ENCODE data around the gene GALNT2.

The GALNT2 gene

GRCh38 chr1:230050973-230051735 is 15.9 kb upstream of the GALNT2 start:
- no peak for DNase-seq (ENCODE audit: low spot score)

- no peak for DNase-seq (ENCODE audit: low spot score)
These were observed 15.0 kb upstream of the GALNT2 start for GRCh38 chr1:230052018-230052417.

GRCh38 chr1:230052665-230053064 is 14.4 kb upstream of the GALNT2 start:
- DNase-seq (ENCODE audit: low spot score) = no peak

DNA sequence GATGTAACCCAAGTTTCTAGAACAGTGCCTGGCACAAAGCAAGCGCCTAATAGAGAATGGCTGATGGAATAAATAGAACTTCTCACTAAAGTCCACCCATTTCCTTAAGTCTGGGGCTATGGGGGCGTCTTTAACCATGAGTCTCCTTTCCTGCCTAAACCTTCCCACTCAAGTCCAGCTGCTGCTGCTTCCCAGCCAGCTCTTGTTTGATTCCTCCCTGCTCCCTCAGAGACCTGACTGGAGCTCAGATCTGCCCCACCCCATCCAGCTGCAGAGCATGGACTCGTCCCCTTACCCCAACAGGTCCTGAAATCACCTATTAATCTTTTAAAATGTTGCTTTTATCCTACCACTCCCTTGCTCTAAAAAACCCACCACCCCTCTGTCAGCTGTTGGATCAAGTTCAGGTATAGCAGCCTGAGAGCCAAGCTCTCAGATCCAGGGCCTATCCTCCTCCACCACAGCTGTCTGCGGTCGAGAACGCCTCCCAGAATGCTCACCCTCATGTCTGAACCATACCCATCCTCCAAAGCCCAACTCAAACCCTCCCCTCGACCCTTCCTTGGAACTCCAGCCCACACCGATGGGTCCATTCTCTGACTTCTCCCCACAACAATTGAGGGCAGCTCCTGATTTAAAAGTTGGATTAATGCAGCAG is 12.8 kb upstream of the GALNT2 start:
- no peak for DNase-seq (ENCODE audit: low spot score)

GRCh38 chr1:230056098-230056497 is 10.9 kb upstream of the GALNT2 start:
- DNase-seq (ENCODE audit: low spot score) = no peak

DNA sequence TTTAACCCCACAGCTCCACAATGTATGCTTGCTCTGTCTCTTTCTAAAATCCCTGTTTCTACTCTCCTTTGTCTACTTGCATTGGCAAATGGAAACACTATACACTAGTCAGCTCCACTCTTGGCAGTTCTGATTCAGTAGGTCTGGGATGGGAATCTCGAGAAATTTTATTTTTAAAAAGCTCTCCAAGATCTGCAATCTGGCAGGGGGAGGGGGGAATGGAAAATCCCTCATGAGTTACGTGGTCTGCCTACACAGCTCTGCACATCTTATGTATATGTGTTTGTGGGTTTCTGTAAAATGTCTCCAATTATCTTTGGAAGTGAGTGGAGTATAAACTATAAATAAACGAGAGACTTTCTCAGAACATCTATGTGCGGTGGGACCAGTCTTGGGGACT is 9.9 kb upstream of the GALNT2 start:
- DNase-seq (ENCODE audit: low spot score) = no peak

DNA sequence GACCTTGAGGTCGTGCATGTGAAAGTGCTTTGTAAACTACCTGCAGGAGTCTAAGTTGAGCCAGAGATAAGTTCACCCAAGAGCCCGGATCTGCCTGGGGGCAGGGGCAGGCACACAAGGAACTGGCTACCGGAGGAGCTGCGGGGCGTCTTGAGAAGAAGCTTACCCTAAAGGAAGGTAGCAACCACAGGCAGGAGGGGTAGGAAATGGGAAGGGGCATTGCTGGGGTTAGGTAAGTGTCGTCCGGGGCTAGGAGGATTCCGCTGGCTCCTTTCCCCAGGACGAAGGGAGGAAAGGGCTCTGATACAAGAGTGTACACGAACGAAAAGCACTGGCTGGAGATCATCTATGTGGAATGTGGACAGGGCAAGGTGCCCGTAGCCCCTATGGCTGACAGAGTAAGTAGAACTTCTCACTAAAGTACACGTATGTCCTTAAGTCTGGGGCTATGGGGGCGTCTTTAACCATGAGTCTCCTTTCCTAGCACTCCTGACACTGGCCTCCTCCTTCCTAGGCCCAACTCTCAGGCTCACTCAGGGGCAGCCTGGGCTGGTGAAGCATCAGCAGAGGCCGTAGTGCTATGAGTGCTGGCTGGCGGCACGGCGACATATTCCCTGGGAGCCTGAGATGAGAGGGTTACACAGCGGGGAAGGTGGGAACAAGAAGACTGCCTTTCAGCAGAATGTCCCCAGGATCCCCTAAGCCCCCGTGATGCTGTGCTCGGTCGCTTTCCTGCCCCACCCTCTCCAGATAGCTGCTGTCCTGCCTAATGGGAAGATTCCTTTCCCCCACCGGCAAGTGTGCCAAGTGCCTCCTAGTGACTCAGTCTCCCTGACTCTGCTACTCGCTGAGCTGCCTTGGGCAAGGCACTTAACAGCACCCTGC is 9.1 kb upstream of the GALNT2 start:
- no peak for DNase-seq (ENCODE audit: low spot score)

GRCh38 chr1:230058626-230059025 is 8.4 kb upstream of the GALNT2 start:
- DNase-seq (ENCODE audit: low spot score) = no peak

DNA sequence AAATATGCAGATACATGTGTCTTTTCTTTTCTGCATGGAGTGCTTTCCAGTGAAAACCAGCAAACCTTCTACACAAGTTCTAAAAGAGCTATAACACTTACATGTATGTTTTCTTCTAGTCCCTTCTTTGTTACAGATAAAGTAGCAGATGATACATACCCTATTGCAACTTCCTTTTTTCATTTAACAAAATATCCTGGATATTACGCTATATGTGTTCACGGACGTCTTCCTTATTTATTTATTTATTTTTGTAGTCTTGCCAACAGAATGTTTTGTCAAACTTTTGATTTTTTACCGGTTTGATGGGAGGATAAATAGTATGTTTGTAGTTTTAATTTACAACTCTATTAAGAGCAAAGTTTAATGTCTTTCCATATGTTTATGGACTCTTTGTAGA is 5.2 kb upstream of the GALNT2 start:
- DNase-seq (ENCODE audit: low spot score) = no peak

GRCh38 chr1:230062521-230062920 is 4.5 kb upstream of the GALNT2 start:
- no peak for DNase-seq (ENCODE audit: low spot score)

DNA sequence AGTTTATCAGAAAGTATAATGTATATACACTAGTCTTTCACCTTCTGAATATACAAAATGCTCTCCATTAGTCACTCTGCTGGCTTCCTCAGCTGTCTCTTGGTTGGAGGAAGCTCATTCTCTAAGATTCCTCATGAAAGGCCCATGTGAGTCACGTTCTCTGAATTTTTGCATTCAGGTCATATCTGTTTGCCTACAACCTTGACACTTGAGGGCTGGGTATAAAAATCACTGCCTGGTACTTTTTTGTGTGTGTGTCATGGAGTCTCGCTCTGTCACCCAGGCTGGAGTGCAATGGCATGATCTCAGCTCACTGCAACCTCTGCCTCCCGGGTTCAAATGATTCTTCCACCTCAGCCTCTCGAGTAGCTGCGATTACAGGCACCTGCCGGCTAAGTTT is 2.8 kb upstream of the GALNT2 start:
- no peak for DNase-seq (ENCODE audit: low spot score)

DNA sequence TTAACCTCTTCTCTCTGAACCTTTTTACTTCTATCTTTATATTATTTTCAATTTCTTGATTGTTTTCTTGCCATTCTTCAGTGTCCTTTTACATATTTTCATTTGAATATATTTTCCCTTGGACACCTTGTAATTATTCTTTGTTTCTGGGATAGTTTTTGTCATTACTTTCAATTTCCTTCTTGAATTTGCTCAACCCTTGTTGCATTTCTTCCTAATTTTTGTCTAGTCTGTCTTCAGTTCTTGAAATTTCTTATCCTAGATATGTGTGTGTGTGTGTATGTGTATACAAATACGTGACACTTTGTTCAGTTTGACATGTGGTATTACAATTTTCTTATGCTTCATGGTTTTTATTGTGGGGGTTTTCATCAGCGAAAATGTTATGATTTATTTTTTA is 1.9 kb upstream of the GALNT2 start:
- no peak for DNase-seq (ENCODE audit: low spot score)

DNA sequence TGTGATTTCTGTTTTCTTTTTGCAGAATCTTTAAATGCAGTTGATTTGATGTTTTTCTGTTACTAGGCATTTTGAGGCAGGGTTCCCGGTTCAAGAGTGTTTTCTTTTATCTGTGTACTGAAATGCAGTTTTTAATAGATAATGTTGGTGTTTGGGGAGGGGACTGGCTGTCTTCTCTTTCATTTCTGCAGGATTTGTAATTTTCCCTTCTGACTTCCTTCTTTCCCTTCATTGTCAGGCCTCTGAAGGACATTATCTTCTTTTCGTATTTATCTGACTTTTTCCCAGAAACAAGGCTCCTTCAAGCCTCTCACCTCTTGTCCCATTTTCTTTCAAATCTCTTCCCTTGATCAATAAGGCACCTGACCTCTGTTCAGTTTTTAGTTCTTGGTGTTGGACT is 1.5 kb upstream of the GALNT2 start:
- no peak for DNase-seq (ENCODE audit: low spot score)

DNA sequence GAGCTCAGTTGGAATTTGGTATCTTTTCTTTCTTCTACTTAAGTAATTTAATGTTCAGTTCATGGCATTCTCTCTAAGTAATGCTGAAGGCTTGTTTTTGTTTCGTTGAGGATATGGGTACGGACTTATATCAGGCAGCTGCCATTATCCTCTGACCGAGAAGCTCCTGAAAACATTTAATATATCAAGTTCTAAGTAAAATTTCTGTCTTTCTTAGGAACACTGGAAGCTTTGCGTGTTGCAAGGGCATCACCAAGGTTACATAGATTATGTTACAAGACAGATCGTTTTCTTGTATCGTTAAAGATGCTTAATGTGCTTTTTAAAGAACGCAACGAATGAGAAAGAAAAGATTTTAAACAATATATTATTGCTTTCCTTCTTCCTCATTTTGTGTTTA is 1.0 kb upstream of the GALNT2 start:
- DNase-seq (ENCODE audit: low spot score) = peak; percentile 13

DNA sequence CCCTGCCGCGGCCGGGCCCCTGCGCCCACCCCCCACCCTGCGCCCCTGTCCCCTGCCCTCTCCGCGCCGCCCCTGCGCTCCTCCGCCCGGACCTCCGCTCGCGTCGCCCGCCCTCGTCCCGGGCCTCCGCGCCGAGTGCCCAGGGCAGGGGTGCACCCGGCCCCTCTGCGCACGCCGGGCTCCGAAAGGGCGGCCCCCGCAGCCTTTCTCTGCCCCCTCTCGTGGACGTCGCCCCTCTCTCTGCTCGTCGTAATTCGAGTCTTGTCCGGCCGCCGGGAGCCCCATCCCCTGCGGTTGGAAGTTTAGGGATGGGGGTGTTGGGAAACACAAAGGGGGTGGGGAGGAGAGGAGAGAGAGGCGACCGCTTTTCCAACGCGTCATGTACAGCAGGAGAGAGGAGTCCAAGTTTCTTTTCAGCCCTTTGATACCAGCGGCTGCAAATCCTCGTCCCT is 407 bp downstream of the GALNT2 start:
- DNase-seq (ENCODE audit: low spot score) = peak; percentile 43

DNA sequence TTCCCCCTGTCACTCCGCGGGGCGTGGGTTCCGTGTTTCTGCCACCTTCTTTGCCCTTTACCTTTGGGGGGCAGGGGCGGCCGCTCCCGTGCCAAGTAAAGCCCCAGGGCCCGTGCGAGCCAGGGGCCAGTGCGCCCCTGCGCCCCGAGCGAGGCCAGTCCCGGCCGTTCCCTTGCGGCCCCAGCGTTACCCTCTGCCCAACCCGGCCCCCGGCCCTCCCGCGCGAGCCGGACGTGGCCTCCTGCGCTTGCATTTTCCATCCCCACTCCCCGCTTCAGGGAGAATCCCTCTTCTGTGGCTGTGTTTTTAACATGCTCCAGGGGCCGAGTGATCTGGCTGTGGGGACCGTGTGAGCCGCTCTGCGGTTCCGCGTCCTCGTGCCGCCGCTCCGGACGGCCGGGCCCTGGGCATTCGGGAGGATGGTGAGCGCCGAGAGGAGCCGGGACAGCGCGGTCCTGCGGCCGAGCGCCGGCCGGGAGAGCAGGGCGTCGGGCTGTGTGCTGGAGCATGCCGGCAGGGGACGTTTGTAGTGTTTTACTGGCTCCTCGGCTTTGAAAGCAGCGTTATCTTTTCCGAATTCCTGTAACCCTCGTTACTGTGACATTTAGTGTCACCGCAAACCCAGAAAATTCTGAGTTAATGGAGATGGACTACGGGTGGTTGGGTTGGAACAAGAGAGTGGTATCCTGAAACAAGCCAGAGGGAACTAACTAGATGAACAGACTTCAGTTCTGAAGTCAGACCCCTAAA is 1.0 kb downstream of the GALNT2 start:
- peak; percentile 51 for DNase-seq (ENCODE audit: low spot score)

DNA sequence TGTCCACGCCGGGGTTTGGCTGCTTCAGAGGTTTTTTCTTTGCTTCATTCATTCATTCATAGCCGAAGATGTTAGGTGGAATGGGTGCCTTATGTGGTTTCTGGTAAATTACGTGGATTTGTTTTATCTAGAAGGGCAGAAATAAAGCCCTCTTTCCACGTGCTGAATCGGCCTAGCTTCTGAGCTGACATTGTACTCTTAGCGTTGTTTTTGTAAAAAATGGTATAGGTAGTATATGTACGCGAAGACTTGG is 1.5 kb downstream of the GALNT2 start:
- no peak for DNase-seq (ENCODE audit: low spot score)

- DNase-seq (ENCODE audit: low spot score) = peak; percentile 29
These were observed 2.1 kb downstream of the GALNT2 start for GRCh38 chr1:230068952-230069684.

GRCh38 chr1:230069796-230070195 is 2.8 kb downstream of the GALNT2 start:
- no peak for DNase-seq (ENCODE audit: low spot score)

DNA sequence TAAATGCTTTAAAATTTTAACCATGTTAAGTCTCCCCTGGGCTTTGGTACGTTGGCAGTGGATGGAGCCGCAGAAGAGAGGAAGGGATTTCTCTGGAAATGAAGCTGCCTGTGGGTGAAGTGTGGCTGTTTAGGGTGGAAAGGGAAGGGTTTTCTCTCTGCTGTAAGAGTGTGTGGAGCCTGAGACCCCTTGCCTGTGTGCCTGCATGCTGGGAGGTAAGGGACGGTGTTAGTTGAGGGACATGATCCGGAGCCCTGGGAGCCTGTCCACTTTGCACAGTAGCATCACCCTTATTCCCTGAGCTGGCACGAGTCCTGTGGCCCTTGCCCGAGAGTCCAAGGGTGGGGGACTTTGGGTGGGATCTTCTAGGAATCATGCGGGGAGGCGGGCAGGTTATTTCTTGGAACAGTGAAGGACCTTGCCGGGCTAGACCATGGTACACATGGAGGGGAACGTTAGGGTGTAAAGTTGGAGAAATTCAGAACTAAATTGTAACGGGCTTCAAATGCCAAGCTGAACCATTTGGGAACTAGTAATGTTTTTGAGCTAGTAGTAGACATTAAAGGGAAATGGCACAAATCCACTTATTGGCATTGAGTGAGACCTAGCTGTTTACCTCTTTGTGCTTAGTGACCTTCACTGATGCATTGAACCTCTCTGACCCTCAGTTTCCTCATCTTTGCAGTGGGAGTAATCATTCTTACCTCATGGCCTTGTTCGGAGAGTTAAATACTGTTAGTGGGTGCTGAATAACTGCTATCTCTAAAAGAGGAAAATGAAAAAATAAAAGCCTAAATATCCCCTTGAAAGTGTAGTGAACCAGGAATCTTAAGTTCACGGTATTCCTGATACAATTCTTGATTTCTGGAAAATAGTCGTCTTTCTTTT is 3.5 kb downstream of the GALNT2 start:
- DNase-seq (ENCODE audit: low spot score) = no peak

DNA sequence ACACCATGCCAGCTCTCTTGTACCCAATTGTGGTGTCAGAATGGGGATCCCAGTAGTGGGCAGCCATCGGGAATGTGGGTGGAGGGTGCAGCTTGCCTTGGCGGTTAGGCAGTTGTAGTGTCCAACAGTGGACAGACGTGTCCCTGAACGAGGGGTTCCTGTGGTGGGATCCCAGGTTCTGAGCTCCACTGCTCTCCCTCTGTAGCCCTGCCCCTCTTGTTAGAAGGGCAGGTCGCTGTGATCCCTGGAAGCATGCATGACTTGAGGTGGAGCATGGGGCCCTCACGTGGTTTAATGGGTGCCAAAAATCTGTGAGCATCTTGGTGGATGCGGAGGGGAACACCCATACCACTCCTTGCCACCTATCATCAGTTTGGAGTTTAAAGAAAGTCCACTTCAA is 4.3 kb downstream of the GALNT2 start:
- no peak for DNase-seq (ENCODE audit: low spot score)

Measured in cerebellar cortex (tissue), 1 donor.